ENCODE data around the gene USP21. TPM values are rescaled to one million over a fixed set of nuclear protein-coding genes. Genes with fewer than 3 reads are reported as not detected.

The USP21 gene
- total and polyA plus RNA-seq, 2 of the 8 experiments (the other 6 are each of a cell fraction or from before 2014, with no cell fraction given), result 23.9 to 36.3 TPM

DNA sequence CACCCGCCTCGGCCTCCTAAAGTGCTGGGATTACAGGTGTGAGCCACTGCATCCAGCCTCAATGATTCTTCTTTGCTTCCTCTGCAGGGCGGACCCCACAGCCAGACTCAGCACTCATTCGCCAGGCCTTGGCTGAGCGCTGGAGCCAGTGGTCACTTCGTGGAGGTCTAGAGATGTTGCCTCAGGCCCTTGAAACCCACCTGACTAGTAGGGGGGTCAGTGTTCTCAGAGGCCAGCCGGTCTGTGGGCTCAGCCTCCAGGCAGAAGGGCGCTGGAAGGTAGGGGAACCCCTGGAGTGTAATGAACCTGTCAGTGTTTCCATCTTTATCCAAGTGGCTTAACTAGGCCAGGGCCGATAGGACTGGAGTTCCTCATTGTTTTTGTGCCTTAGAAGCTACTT is 9.6 kb downstream of the USP21 start:
- H2BK120ac ChIP-seq (replicated peaks; ENCODE audit: low read depth, low read length), result no peak overlapping the region
- H2BK15ac ChIP-seq (ENCODE audit: low read length), result no peak overlapping the region
- no peak overlapping the region for H3K14ac ChIP-seq (ENCODE audit: insufficient read length)
- no peak overlapping the region for H4K5ac ChIP-seq (ENCODE audit: insufficient read length, low read depth, low read length)
- H3K27ac ChIP-seq (ENCODE audit: low read depth, low read length), result no peak overlapping the region
- ChIA-PET CTCF (ENCODE audit: partially characterized antibody) (interaction anchor here (1.0 to 5.3 kb wide), 3 partner anchors 7 to 36 kb away, joined by 3 to 27 read pairs (median 10); partner anchors contain the start of gene B4GALT3), POLR2A (ENCODE audit: partially characterized antibody) (interaction anchor here (0.8 to 4.7 kb wide), 5 partner anchors 7 to 131 kb away, joined by 3 to 51 read pairs (median 8); partner anchors contain the start of gene B4GALT3)
- no peak overlapping the region for H3K9ac ChIP-seq (replicated peaks in 1 of 4; ENCODE audit: extremely low read depth in 1 of 4, low read depth in 3 of 4, low read length in 3 of 4)
- no peak for TF ChIP-seq KDM1A (IDR thresholded peaks at IDR 0.05; ENCODE audit: borderline replicate concordance, low read length)
- no peak for TF ChIP-seq MAFK (IDR thresholded peaks at IDR 0.05; ENCODE audit: low read depth, low read length)
- peaks cover 0 to 7% (median 5%) of the 10 kb centered on the region in 4 experiments; a peak in 4 of 7 replicates for H3K4me1 ChIP-seq (replicated peaks in 1 of 4; ENCODE audit: control insufficient read depth in 3 of 4, insufficient read depth in 4 of 4, low read length in 3 of 4)
- H3K27me3 ChIP-seq (replicated peaks in 1 of 4; ENCODE audit: control insufficient read depth in 3 of 4, extremely low read depth in 1 of 4, insufficient read depth in 3 of 4, low read length in 3 of 4), result no peaks in the 10 kb centered on the region
- H3K4ac ChIP-seq (replicated peaks; ENCODE audit: insufficient read length, low read depth, low read length), result no peak overlapping the region
- H3K4me3 ChIP-seq (ENCODE audit: extremely low read depth in 1 of 4, insufficient read depth in 2 of 4, low read depth in 3 of 4, low read length in 4 of 4), result no peak overlapping the region; a peak in 1 of 8 replicates
- peaks cover 11% of the 10 kb centered on the region; the same call in 1 of the 2 replicates for H3K23me2 ChIP-seq (ENCODE audit: low read depth, low read length)
- no peaks in the 10 kb centered on the region for H3K79me2 ChIP-seq (ENCODE audit: control insufficient read depth in 1 of 2, insufficient read depth in 2 of 2, low read length in 2 of 2)
- no peaks in the 10 kb centered on the region for H3K9me3 ChIP-seq (ENCODE audit: insufficient read depth in 2 of 2, low read depth in 1 of 2, low read length in 1 of 2)
- H2BK12ac ChIP-seq (ENCODE audit: low read depth, low read length), result no peak overlapping the region
- peaks cover 13 to 33% (median 27%) of the 10 kb centered on the region in 4 experiments for H3K36me3 ChIP-seq (ENCODE audit: control insufficient read depth in 2 of 4, insufficient read depth in 4 of 4, low read length in 3 of 4)
- no peak overlapping the region for H3K18ac ChIP-seq (ENCODE audit: extremely low read depth, low read length)
- no peak overlapping the region for H2AFZ ChIP-seq (ENCODE audit: low read length)
- WGBS, 2 experiments (ENCODE audit: extremely low coverage in 1 of 2, insufficient coverage in 1 of 2, insufficient read length in 1 of 2, insufficient replicate concordance in 2 of 2, low coverage in 1 of 2, low lambda C conversion rate in 2 of 2, missing lambda C conversion rate in 1 of 2), result 91% methylated on average over 9 of the region's 9 CpGs; no CpG with 5 or more reads in 1 of the 2 experiments
- no peak overlapping the region for H2BK20ac ChIP-seq (ENCODE audit: low read length)
- no peak overlapping the region for H3K56ac ChIP-seq (replicated peaks; ENCODE audit: insufficient read length, low read depth, low read length)
- DNase-seq (ENCODE audit: low read depth in 1 of 2, low spot score in 2 of 2) (no peak), FAIRE-seq (no peak)
- no peak overlapping the region for H3K23ac ChIP-seq (ENCODE audit: insufficient read length)
- H4K8ac ChIP-seq (ENCODE audit: extremely low read depth, insufficient read depth, low read length), result no peak overlapping the region
- H2BK5ac ChIP-seq (ENCODE audit: low read depth, low read length), result no peak overlapping the region
- H2AK5ac ChIP-seq (ENCODE audit: low read depth, low read length), result no peak overlapping the region
- no peak overlapping the region for H4K91ac ChIP-seq (replicated peaks; ENCODE audit: insufficient read length, low read length)
- H3K79me1 ChIP-seq (ENCODE audit: low read depth, low read length), result no peaks in the 10 kb centered on the region
- no peak overlapping the region for H3K4me2 ChIP-seq (ENCODE audit: insufficient read depth in 1 of 2, low read depth in 2 of 2, low read length in 2 of 2)
- H4K20me1 ChIP-seq (replicated peaks in 1 of 2; ENCODE audit: control insufficient read depth in 1 of 2, insufficient read depth in 2 of 2, low read length in 2 of 2), result peaks cover 0 to 2% of the 10 kb centered on the region in 2 experiments
